GM12878 (cell line): ENCODE data around the gene CTSC. TPM values are rescaled to one million over a fixed set of nuclear protein-coding genes. Genes with fewer than 3 reads are reported as not detected.

ENCODE experiments used
- ASH2L ChIP-seq: fragments of 300-600, 200-600 bp; sonication (generic); IDR thresholded peaks from 2 replicates; pipeline ENCODE4 v1.6.1; 2017; ENCODE audit warnings: low read depth, mild to moderate bottlenecking, borderline replicate concordance
- ATF7 ChIP-seq: fragments of 450-650 bp; IDR thresholded peaks from 2 replicates; pipeline ENCODE4 v1.6.1; 2016; ENCODE audit warnings: low read depth, mild to moderate bottlenecking
- BACH1 ChIP-seq: fragments of 450-650 bp; IDR thresholded peaks from 2 replicates; pipeline ENCODE4 v1.6.1; 2017; ENCODE audit warnings: mild to moderate bottlenecking, borderline replicate concordance
- CBFB ChIP-seq: IDR thresholded peaks from 2 replicates; pipeline ENCODE4 v1.6.1; 2016; ENCODE audit warnings: antibody characterized with exemption, low read depth
- CBX5 ChIP-seq: sonication (generic); IDR thresholded peaks from 2 replicates; pipeline ENCODE4 v1.6.1; 2016; ENCODE audit warnings: low read depth, moderate library complexity, mild to moderate bottlenecking, inconsistent platforms
- CHD1 ChIP-seq: IDR thresholded peaks from 2 replicates; pipeline ENCODE4 v1.6.1; 2012; ENCODE audit warnings: low read depth, low read length, improper control_type of control experiment
- EED ChIP-seq: sonication (generic); IDR thresholded peaks from 2 replicates; pipeline ENCODE4 v1.6.1; 2016; ENCODE audit warnings: antibody characterized with exemption, low read depth
- IKZF1 ChIP-seq: fragments of 450-650 bp; conservative IDR thresholded peaks from 2 replicates; pipeline ENCODE4 v1.6.1; 2017; ENCODE audit warnings: antibody characterized with exemption, mild to moderate bottlenecking
- KAT2A ChIP-seq: conservative IDR thresholded peaks from 2 replicates; pipeline ENCODE4 v1.6.1; 2011; ENCODE audit warnings: low read depth, low read length; ENCODE audit not compliant: control insufficient read depth
- MTA2 ChIP-seq: fragments of 450-650 bp; IDR thresholded peaks from 2 replicates; pipeline ENCODE4 v1.6.1; 2016; ENCODE audit warnings: low read depth, mild to moderate bottlenecking, moderate library complexity
- NR2F1 ChIP-seq: fragments of 450-650 bp; conservative IDR thresholded peaks from 2 replicates; pipeline ENCODE4 v1.6.1; 2017; ENCODE audit warnings: mild to moderate bottlenecking
- PAX8 ChIP-seq: fragments of 450-650 bp; IDR thresholded peaks from 2 replicates; pipeline ENCODE4 v1.6.1; 2017; ENCODE audit warnings: mild to moderate bottlenecking, moderate library complexity
- RAD51 ChIP-seq: fragments of 450-650 bp; IDR thresholded peaks from 2 replicates; pipeline ENCODE4 v1.6.1; 2016; ENCODE audit warnings: moderate library complexity, mild to moderate bottlenecking, inconsistent platforms
- RBBP5 ChIP-seq: fragments of 200-600 bp; sonication (generic); conservative IDR thresholded peaks from 2 replicates; pipeline ENCODE4 v1.6.1; 2016
- RCOR1 ChIP-seq: conservative IDR thresholded peaks from 2 replicates; pipeline ENCODE4 v1.6.1; 2012; ENCODE audit warnings: low read depth, low read length, improper control_type of control experiment
- SIN3A ChIP-seq: IDR thresholded peaks from 2 replicates; pipeline ENCODE4 v1.6.1; 2012; ENCODE audit warnings: low read depth, low read length, improper control_type of control experiment
- SMARCA5 ChIP-seq: fragments of 450-650 bp; IDR thresholded peaks from 2 replicates; pipeline ENCODE4 v1.6.1; 2017; ENCODE audit warnings: mild to moderate bottlenecking
- SREBF1 ChIP-seq: IDR thresholded peaks from 2 replicates; pipeline ENCODE4 v1.6.1; 2012; ENCODE audit warnings: mild to moderate bottlenecking, low read length
- TCF12 ChIP-seq: IDR thresholded peaks from 2 replicates; pipeline ENCODE4 v1.6.1; 2011; ENCODE audit warnings: low read depth, mild to moderate bottlenecking, low read length
- WRNIP1 ChIP-seq: IDR thresholded peaks from 2 replicates; pipeline ENCODE4 v1.6.1; 2011; ENCODE audit warnings: low read depth, low read length, improper control_type of control experiment, borderline replicate concordance
- polyA plus RNA-seq, 11 experiments: library from polyadenylated mRNA; depleted of rRNA in 4 of 11; unstranded in 6 of 11; stranded (reverse) in 5 of 11; fragments of >200 nt; fragmentation: Nextera tagmentation in 4 of 11; fragmentation: Illumina TruSeq in 1 of 11; extraction: Ambion mirVana in 4 of 11; extraction: Trizol in 1 of 11; gene quantifications; 1 replicate in 1 of 11; 2 replicates in 10 of 11; pipeline versions ENCODE4 v1.2.1 to v1.2.3, GENCODE V29; 2011 to 2016; ENCODE audit warnings: inconsistent platforms in 2 of 11, missing spikeins in 2 of 11, low read depth in 1 of 11
- total RNA-seq, 4 experiments: library from RNA; depleted of rRNA in 3 of 4; stranded (reverse); fragments of >200 nt in 3 of 4; fragmentation: Illumina TruSeq in 1 of 4; extraction: Trizol in 1 of 4; gene quantifications; 2 replicates each; pipeline versions ENCODE4 v1.2.1 to v1.2.3, GENCODE V29; 2013 to 2021
- TF ChIP-seq, protein P1 (sequence below): IDR thresholded peaks from 2 replicates; pipeline ENCODE4 v1.6.1; 2011; ENCODE audit warnings: borderline replicate concordance, low read depth, mild to moderate bottlenecking, moderate library complexity, mixed read lengths, low read length; ENCODE audit not compliant: insufficient read depth; ENCODE audit errors: extremely low read length
- TF ChIP-seq, protein P2 (sequence below): IDR thresholded peaks from 2 replicates; pipeline ENCODE4 v1.6.1; 2011; ENCODE audit warnings: mild to moderate bottlenecking, low read depth, low read length, moderate library complexity; ENCODE audit not compliant: insufficient replicate concordance
- TF ChIP-seq, protein P3 (sequence below): fragments of 450-650 bp; IDR thresholded peaks from 2 replicates; pipeline ENCODE4 v1.6.1; 2016; ENCODE audit warnings: mild to moderate bottlenecking
- TF ChIP-seq, protein P4 (sequence below): fragments of 450-650 bp; IDR thresholded peaks from 2 replicates; pipeline ENCODE4 v1.6.1; 2016; ENCODE audit warnings: mild to moderate bottlenecking, moderate library complexity, borderline replicate concordance
- TF ChIP-seq, protein P5 (sequence below): IDR thresholded peaks from 2 replicates; pipeline ENCODE4 v1.6.1; 2012; ENCODE audit warnings: low read depth, low read length, improper control_type of control experiment

Gene CTSC
- total and polyA plus RNA-seq, 10 of the 15 experiments (the other 5 are each of a cell fraction or from before 2014, with no cell fraction given) = 289 to 1,123 (median 430) TPM

DNA sequence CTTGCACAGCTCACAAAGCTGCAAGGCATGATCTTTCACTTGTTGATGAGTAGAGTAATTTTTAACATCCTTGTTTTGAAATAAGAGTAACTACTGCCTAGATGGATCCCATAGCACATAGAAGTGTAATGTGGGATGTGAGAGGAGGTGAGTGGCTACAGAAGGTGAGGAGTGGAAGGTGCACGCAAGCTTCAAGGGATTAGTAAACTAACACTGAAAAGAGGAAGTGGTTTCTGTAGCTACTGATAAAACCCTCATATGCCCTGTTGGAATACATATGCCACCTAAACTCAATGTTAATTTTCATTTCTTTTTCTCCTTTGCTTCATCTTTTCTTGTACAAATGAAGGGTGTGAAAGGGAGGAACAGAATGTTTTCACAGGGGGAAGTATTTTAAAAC lies 22.0 kb upstream of the CTSC start (continued):
- TF ChIP-seq ASH2L (no peak), CBFB (peak; percentile 33; the same call in 1 of the 2 replicates), WRNIP1 (no peak), RBBP5 (no peak), SREBF1 (no peak), RCOR1 (no peak), MTA2 (peak; percentile 88), KAT2A (no peak), EED (peak; percentile 93), RAD51 (peak; percentile 32; the same call in 1 of the 2 replicates), CBX5 (peak; percentile 88), SIN3A (no peak), SMARCA5 (peak; percentile 55), CHD1 (no peak), PAX8 (no peak), BACH1 (peak; percentile 87; the same call in 1 of the 2 replicates), IKZF1 (peak; percentile 96), ATF7 (peak; percentile 42; the same call in 1 of the 2 replicates), NR2F1 (0 out of 2 replicates have a peak, but pooled peaks have one; percentile 17), TCF12 (no peak)
- TF ChIP-seq, protein P1, sequence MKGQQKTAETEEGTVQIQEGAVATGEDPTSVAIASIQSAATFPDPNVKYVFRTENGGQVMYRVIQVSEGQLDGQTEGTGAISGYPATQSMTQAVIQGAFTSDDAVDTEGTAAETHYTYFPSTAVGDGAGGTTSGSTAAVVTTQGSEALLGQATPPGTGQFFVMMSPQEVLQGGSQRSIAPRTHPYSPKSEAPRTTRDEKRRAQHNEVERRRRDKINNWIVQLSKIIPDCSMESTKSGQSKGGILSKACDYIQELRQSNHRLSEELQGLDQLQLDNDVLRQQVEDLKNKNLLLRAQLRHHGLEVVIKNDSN = no peak
- TF ChIP-seq, protein P2, sequence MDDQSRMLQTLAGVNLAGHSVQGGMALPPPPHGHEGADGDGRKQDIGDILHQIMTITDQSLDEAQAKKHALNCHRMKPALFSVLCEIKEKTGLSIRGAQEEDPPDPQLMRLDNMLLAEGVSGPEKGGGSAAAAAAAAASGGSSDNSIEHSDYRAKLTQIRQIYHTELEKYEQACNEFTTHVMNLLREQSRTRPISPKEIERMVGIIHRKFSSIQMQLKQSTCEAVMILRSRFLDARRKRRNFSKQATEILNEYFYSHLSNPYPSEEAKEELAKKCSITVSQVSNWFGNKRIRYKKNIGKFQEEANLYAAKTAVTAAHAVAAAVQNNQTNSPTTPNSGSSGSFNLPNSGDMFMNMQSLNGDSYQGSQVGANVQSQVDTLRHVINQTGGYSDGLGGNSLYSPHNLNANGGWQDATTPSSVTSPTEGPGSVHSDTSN = no peak
- TF ChIP-seq, protein P3, sequence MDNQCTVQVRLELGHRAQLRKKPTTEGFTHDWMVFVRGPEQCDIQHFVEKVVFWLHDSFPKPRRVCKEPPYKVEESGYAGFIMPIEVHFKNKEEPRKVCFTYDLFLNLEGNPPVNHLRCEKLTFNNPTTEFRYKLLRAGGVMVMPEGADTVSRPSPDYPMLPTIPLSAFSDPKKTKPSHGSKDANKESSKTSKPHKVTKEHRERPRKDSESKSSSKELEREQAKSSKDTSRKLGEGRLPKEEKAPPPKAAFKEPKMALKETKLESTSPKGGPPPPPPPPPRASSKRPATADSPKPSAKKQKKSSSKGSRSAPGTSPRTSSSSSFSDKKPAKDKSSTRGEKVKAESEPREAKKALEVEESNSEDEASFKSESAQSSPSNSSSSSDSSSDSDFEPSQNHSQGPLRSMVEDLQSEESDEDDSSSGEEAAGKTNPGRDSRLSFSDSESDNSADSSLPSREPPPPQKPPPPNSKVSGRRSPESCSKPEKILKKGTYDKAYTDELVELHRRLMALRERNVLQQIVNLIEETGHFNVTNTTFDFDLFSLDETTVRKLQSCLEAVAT = peak; percentile 56; the same call in 1 of the 2 replicates
- TF ChIP-seq, protein P4, sequence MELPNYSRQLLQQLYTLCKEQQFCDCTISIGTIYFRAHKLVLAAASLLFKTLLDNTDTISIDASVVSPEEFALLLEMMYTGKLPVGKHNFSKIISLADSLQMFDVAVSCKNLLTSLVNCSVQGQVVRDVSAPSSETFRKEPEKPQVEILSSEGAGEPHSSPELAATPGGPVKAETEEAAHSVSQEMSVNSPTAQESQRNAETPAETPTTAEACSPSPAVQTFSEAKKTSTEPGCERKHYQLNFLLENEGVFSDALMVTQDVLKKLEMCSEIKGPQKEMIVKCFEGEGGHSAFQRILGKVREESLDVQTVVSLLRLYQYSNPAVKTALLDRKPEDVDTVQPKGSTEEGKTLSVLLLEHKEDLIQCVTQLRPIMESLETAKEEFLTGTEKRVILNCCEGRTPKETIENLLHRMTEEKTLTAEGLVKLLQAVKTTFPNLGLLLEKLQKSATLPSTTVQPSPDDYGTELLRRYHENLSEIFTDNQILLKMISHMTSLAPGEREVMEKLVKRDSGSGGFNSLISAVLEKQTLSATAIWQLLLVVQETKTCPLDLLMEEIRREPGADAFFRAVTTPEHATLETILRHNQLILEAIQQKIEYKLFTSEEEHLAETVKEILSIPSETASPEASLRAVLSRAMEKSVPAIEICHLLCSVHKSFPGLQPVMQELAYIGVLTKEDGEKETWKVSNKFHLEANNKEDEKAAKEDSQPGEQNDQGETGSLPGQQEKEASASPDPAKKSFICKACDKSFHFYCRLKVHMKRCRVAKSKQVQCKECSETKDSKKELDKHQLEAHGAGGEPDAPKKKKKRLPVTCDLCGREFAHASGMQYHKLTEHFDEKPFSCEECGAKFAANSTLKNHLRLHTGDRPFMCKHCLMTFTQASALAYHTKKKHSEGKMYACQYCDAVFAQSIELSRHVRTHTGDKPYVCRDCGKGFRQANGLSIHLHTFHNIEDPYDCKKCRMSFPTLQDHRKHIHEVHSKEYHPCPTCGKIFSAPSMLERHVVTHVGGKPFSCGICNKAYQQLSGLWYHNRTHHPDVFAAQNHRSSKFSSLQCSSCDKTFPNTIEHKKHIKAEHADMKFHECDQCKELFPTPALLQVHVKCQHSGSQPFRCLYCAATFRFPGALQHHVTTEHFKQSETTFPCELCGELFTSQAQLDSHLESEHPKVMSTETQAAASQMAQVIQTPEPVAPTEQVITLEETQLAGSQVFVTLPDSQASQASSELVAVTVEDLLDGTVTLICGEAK = no peak; the same call in 1 of the 2 replicates
- TF ChIP-seq, protein P5, sequence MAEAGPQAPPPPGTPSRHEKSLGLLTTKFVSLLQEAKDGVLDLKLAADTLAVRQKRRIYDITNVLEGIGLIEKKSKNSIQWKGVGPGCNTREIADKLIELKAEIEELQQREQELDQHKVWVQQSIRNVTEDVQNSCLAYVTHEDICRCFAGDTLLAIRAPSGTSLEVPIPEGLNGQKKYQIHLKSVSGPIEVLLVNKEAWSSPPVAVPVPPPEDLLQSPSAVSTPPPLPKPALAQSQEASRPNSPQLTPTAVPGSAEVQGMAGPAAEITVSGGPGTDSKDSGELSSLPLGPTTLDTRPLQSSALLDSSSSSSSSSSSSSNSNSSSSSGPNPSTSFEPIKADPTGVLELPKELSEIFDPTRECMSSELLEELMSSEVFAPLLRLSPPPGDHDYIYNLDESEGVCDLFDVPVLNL = no peak
